Frontal cortex (tissue), 4 donors: ENCODE measurements around the gene HMGCS1. TPM values are rescaled to one million over a fixed set of nuclear protein-coding genes. Genes with fewer than 3 reads are reported as not detected.
"Not testable (repeated sequence)": the region's sequence is repeated elsewhere in the genome, so short reads cannot be mapped to it uniquely, and the experiment has no call there.

Source experiments
- DNase-seq, 2 donors: peaks; one replicate each; pipeline ENCODE4 v3.0.0; 2012; ENCODE audit warnings: low spot score in 2 of 2
- FAIRE-seq: peaks from 2 replicates; lab custom pipeline; 2012; peaks lifted over from hg19 to GRCh38; lab: Jason Lieb, UNC
- total RNA-seq: library from RNA; depleted of rRNA; stranded (reverse); fragments of >200 nt; gene quantifications from one replicate; pipeline ENCODE4 v1.2.3, GENCODE V29; 2014
- donor health status: control.
- donor health status: control.
- donor health status: control.

The HMGCS1 gene
- total RNA-seq, 1 donor from 2014 or later = 620 TPM

DNA sequence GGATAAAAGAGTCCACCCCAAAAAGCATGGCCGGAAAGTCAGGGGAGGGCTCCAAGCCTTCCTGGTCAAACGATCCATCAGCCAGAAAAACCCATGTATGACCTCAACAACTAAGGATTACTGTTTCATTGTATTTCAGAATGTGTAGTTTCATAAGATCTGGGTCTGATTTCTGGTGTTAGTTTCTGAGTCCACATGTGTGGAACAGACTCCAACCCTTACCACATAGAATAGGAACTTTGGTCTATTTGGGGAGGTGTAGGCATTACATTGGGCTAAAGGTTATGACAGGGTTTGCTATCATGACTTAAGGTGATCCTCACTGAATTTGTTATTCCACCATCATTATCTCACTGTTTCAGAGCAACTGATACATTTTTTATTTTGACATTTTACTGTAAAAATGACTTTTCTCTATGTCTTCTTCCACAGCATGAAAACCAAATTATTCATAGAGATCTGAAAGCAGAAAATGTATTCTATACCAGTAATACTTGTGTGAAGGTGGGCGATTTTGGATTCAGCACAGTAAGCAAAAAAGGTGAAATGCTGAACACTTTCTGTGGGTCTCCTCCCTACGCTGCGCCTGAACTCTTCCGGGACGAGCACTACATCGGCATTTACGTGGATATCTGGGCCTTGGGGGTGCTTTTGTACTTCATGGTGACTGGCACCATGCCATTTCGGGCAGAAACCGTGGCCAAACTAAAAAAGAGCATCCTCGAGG lies 33.5 kb downstream of the HMGCS1 start:
- FAIRE-seq (no peak), DNase-seq (no peak)

DNA sequence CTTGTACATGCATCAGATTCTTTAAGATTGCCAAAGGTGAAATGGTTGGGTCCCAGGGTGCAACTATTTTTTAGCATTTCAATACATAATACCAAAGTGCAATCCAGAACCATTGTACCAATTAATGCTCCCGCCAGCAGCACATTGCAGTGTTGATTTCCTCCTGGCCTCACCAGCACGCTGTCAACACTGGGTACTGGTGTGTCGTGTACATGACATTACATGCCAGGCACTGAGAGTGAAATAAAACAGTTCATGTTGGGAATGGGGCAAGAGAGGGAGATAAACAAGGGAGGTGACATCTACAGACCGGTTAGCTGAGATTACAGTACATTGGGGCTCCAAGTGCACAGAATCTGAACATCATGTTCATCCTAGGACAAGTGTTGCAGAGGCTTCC lies 37.8 kb downstream of the HMGCS1 start:
- FAIRE-seq = no peak
- DNase-seq = no peak

GRCh38 chr5:43274435-43275114 lies 38.6 kb downstream of the HMGCS1 start:
- DNase-seq (no peak), FAIRE-seq (no peak)

DNA sequence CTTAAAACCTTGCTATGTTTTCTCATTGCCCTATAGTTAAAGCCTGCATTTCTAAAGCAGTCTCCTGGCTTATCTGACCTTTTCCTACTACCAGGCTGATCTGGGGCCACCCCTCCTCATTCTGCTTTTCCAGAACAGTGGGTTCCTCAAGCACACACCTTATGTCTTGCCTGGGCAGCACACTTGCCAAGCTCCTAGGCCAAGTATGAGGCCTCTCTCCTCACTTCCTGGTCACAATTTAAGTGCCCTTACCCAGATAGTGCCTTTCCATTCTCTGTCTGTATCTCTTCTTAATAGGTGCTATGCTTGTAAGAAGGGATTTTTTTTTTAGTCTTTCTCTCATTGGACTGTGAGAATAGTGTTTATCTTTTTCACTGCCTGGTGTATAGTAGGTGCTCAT lies 39.7 kb downstream of the HMGCS1 start:
- FAIRE-seq (no peak), DNase-seq (no peak)

DNA sequence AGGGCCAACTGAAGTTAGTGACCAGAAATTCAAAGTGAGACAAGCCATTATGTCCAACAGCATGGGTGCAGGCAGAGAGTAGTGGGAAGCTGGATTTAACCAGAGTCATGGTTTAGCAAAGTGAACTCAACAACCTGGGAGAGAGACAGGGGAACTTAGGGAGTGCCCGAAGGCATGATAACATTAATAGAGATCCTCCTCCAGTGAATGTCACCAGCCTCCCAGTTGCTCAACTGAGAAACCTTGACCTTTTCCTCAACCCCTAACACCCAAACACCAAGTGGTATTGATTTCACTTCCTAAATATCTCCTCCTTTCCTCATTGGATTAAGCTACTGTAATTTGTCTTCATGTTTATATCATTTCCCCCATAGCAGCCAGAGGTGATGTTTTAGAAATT lies 42.6 kb downstream of the HMGCS1 start:
- FAIRE-seq = no peak
- DNase-seq = no peak

- FAIRE-seq = no peak
- no peak for DNase-seq
These were observed 44.9 kb downstream of the HMGCS1 start for GRCh38 chr5:43268188-43268820.

- FAIRE-seq = not testable (repeated sequence)
These were observed 50.9 kb downstream of the HMGCS1 start for GRCh38 chr5:43262269-43262668.

GRCh38 chr5:43258116-43258515 lies 55.1 kb downstream of the HMGCS1 start:
- DNase-seq (no peak), FAIRE-seq (no peak)

More at GRCh38 chr5:43262269-43262668, 50.9 kb downstream of the HMGCS1 start:
- DNase-seq = not testable (repeated sequence)

DNA sequence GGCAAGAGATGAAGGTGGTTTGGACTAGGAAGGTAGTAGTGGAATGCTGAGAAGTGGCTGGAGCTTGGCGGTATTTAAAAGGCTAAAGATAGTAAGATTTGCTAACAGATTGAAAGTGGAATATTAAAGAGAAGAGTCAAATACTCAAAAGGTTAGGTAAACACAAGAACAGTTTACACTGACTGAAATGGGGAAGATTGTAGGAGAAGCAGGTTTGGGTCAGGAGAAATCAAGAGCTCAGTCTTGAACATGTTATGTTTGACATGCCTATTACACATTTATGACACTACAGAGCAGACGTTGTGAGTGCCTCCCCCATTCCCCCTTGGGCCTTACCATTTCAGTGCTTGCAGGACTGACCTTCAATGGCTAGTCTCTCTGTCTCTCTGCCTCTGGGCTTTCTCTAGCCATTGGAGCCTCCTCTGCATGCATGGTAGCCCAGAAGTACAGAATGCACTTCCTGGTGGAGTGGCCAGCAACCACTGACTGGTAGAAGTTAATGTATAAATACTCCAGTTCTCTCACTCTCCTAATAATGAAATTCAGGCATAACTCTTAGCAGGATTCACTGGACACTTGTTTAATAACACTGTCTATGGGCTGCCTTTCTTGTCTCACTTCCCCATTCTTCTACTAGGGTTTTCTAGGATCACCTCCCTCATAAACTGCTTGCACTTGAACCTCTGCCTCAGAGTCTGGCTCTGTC lies 56.8 kb downstream of the HMGCS1 start:
- FAIRE-seq = no peak
- DNase-seq = no peak

GRCh38 chr5:43255704-43256103 lies 57.5 kb downstream of the HMGCS1 start:
- FAIRE-seq = no peak

DNA sequence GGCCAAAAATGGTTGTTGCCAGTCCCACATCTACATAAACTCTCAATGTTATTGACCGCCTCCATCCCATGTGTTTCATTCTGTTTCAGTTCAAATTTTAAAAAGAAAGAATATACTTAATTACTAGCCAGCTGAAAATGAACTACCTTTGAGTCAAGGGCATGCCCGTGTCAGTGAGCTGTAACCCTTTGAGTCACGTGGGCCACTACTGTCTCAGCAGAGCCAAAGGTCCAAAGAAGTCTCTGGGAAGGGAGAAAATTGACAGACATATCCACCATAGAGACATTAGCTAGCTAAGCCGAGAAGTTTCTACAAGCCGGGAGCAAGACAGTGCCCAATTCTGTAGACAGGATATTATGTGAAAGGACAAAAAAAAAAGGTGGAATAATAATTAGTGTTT lies 61.5 kb downstream of the HMGCS1 start:
- FAIRE-seq = no peak
- no peak for DNase-seq

More at GRCh38 chr5:43255704-43256103, 57.5 kb downstream of the HMGCS1 start:
- DNase-seq = no peak

- no peak for FAIRE-seq
- no peak for DNase-seq
These were observed 67.4 kb downstream of the HMGCS1 start for GRCh38 chr5:43245724-43246385.

- FAIRE-seq (no peak), DNase-seq (no peak)
These were observed 68.2 kb downstream of the HMGCS1 start for GRCh38 chr5:43244823-43245565.

GRCh38 chr5:43243270-43243669 lies 69.9 kb downstream of the HMGCS1 start:
- DNase-seq (no peak), FAIRE-seq (no peak)

- no peak for FAIRE-seq
- no peak for DNase-seq
These were observed 71.0 kb downstream of the HMGCS1 start for GRCh38 chr5:43242196-43242595.
